Hematopoietic multipotent progenitor cell treated with erythropoietin and hydrocortisone succinate and interleukin-3 and kit ligand, for 17 days (in vitro differentiated cells): Measurements from ENCODE around the gene PDGFRB.
"Not testable (repeated sequence)": the region's sequence is repeated elsewhere in the genome, so short reads cannot be mapped to it uniquely, and the experiment has no call there.

Source experiments
- DNase-seq: peaks from one replicate; pipeline ENCODE4 v3.0.0-alpha.2; 2015; ENCODE audit warnings: low spot score

PDGFRB gene

GRCh38 chr5:150114102-150114641, 41.5 kb downstream of the PDGFRB start:
- no peak for DNase-seq

DNA sequence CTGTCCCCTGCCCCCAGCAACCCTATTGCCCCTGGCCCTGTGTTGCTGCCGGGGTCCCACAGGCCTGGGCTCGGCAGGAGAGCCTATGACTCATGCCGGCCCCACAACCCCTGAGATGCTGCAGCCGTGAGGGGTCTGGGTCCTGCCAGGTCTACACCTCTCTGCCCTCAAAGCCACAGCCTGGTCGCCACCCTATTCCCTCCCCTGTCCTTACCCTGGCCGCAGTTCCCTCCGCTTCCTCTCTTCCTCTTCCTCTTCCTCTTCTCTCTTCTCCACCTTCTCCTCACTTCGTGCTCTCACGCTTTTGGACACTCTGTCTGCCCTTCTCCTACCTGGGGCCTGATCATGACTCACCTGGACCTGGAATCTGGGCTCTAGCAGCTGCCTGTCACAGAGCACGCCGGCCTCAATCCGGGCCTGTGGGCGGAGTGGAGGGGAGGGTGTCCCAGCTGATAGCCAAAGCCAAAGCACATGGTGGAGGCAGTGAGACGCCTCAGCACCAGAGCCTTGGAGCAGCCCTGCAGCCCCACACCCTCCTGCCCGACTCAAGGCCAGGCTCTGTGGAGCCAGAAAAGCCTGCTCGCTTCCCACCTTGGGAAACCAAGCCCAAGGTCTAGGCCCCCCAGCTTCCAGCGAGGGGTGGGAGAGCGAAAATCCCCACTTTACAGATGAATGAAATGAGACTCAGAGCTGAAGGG, 42.4 kb downstream of the PDGFRB start:
- no peak for DNase-seq

DNA sequence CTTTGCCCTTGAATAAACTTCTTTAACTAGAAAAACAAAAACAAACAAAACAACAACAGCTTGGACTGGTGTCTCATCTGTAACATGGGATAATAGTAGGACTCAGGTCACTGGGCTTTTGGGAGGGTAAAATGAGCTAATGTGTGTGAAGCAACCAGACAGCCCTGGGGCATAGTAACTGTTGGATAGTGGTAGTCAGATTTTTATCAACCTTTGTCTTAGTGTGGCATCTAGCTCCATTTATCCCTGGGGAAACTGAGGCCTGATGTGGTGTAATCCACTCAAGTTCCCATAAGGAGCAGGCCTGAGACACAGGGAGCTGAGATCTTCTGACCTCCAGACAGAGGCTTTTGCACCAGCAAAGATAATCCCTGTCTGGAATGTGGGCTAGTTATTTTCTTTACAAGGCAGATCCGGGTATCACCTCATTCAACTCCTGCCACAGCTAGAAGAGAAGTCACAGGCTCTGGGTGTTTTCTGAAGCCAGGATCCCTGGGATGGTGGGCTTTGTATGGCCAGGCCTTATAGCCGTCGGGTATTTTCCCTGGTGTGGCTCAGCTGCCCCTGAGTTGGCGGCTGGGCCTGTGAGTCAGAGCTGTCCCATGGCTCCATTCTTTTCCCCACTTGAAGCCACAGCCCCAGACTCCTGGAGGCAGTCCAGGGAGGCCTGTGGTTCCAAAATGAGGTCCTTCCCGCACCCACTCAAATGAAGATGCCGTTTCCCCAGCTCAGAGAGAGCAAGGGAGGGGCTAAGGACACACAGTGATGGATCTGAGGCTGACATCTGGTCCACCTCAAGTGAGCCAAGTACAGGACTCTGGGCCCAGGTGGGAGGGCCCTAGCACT, 43.2 kb downstream of the PDGFRB start:
- DNase-seq: no peak

DNA sequence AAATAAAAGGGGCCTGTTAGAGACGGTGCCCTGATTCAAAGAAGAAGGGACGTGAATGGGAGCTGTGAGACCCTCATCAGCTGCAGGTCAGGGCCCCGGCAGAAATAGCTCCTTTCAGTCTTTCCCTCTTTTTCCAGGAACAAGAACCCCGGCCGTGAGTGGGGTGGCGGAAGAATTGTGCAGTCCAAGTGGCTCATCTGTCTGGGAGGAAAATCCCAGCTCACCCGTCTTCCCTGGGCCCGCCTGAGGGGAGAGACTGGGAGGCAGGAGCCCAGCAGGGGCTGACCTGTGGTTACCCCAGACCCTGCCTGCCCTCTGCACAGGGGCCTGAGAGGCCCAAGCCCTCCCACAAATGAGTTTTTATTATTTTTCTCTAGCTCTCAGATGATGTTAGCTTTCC, 44.5 kb downstream of the PDGFRB start:
- DNase-seq: no peak

GRCh38 chr5:150109921-150110320, 45.7 kb downstream of the PDGFRB start:
- DNase-seq: no peak

DNA sequence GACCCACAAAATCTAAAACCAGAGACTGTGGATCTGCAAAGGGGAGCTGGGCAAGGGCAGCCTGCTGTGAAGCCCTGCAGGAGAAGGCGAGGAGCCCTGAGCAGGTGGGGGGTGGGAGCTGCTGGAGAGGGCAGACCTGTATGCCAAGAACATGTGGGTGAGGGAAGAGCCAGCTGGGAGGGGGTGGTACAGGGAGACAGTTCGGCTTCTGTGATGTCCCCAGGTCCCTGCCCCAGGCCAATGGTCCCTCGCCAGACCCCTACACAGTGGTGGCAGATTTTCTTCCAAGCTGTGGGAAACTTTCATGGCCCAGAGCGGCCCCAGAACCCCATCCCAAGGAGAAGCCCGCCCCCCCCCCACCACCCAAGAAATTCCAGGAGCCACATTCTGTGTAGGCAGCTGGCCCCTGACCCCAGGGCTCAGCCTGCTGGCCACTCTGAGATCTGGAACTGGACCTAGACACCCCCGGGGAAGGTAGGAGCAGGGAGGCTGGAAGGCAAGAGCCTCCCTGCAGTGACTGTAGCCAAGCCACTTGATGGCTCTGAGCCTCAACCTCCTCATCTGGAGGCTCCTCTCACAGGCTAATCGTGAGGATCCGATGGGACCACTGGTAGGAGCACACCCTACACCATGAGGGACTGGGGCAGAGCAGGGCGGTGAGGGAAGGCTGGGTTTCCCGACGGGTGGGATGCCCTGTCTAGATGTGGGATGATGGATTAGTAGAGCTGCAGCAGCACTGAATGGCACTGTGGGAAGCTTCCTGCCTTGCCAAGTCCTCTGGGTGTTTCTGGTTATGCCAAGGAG, 46.7 kb downstream of the PDGFRB start:
- DNase-seq: no peak

DNA sequence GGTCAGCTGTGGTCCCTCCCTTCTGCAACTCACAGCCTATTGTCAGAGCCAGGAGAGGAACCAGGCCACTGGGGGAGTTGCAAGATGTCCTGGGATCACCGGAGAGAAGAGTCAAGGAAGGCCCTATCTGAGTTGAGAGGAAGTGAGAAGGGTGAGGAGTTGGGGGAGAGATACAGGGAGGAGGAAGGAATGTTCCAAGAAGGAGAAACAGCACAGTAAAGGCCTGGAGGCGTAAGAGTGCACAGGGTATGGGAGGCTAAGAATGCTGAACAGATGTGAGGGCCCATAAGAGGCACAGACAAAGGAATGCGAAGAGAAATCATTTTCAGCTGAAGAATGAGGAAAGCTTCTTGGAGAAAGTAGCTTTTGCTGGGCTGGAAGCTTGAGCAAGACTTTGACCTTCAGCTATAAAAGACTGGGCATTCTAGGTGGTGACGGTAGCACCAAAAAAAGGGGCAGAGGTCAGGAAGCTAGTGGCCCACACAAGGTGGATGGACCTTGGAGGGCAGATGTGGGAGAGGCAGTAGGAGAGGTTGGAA, 47.7 kb downstream of the PDGFRB start:
- DNase-seq: no peak

DNA sequence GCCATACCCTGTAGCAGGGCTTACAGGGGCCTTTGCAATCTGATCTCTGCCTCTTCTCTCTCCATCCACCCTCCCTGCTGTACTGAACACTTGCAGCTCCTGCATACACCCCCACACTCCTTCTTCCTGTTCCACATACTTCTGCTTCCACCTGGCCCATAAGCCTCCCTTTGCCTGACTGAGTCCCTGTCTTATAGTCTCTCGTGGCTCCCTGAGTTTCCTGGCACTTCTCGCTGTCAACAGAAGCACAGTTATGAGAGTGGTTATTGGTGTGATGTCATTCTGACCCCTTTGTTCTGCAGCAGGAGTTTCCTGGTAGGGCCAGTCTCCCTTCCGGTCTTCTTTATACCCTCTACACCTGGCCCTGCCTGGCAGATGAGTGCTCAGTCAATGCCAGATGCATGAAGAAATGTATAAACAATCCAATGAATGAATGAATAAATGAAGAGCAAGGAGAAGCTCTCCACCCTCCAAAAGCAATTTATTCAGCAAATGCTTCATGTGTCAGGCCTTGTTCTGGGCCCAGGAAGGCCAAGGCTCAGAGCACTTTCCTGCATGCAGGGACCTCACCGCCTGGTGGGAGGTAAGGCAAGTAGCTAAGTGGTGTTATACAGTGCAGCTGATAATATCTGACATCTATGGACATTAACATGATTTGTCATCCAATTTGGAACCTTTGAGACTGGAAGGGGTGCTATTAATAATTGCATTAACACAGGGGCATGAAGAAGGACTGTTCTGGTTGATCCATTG, 48.8 kb downstream of the PDGFRB start:
- no peak for DNase-seq

GRCh38 chr5:150105928-150106615, 49.6 kb downstream of the PDGFRB start:
- DNase-seq: no peak

GRCh38 chr5:150104550-150104870, 51.1 kb downstream of the PDGFRB start:
- no peak for DNase-seq

DNA sequence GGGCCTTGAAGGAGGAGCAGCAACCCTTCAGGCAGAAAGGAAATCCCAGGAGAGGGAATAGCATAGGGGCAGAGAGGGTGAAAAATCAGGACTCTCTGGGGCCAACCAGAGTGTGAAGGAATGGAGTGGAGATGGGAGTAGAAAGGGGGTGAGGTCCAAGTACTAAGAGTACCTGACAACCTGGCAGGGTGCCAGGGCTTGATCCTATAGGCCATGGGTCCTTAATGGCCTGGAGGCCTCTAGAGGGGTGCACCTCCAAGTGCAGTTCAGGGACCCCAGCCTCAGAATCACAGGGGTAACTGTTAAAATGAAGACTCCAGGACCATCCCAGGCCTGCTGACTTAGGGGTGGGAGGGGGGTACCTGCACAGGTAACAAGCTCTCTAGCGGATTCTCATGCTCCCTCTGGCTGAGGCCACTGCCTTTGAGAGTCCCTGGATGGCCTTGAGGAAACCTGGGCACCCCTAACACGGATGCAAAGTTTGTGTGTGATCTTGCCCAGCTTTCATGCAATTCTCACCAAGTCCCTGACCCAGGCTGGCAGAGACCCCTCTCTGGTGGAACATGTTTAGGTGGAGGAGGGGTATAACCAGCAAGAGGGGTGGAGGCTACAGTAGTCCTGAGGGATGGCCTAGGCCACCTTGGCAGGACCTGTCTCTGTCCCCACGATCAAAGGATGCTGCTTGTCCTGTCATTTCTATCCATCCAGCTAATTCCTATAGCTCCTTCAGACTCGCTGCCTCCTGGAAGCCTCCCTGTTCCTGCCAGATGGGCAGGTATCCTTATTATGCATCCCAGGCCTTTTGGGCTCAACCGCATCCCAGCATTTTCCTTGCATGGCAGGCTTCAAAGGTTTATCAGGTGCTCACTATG, 51.7 kb downstream of the PDGFRB start:
- DNase-seq: no peak

DNA sequence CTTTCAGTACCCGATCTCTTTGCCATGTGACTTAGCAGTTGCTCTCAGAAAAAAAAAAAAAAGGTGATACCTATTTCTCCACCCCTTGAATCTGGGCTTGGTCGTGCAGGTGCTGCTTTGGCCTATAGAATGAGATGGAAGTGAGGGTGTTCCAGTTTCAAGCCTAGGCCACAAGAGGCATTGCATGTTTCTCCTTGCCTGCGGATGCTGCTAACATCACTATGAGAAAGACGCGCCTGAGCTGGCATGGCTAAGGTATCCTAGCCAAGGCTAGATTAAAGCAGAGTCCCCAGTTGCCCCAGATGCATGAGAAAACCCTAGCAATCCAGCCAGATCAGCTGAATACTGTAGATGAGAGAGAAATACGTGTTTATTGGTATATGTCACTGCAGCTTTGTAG, 54.6 kb downstream of the PDGFRB start:
- DNase-seq: no peak

GRCh38 chr5:150097152-150097551, 58.5 kb downstream of the PDGFRB start:
- DNase-seq: no peak

DNA sequence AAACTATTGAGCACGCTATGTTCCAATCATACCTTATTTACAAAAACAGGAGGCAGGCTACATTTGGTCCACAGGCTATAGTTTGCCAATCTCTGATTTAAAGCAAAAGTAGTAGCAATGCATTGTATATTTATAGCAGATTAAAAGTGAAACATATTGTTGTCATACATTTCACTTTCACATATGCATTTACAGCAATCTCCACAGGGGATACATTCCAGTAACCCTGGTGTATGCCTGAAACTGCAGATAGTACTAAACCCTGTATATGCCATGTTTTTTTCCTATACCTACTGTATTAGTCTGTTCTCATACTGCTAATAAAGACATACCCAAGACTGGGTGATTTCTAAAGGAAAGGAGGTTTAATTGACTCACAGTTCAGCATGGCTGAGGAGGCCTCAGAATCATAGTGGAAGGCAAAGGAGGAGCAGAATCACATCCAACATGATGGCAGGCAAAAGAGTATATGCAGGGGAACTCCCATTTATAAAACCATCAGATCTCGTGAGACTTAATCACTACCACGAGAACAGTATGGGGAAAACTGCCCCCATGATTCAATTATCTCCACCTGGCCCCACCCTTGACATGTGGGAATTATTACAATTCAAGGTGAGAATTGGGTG, 63.4 kb downstream of the PDGFRB start:
- DNase-seq: no peak

GRCh38 chr5:150085950-150086715, 69.5 kb downstream of the PDGFRB start, which contains the start of gene CSF1R:
CSF1R (minus strand) TSS chr5:150086554; CDS start chr5:150086427, 127 bp downstream.
- DNase-seq: no peak

GRCh38 chr5:150085191-150085912, 70.3 kb downstream of the PDGFRB start:
- DNase-seq: no peak

- DNase-seq: not testable (repeated sequence)
These were observed 70.9 kb downstream of the PDGFRB start for GRCh38 chr5:150084754-150085153.

GRCh38 chr5:150082889-150083288, 72.8 kb downstream of the PDGFRB start:
- DNase-seq: no peak
